B cell (primary cell): ENCODE data around the gene GPR183.
"Not testable (repeated sequence)": the region's sequence is repeated elsewhere in the genome, so short reads cannot be mapped to it uniquely, and the experiment has no call there.

ENCODE experiments used
- EZH2 ChIP-seq: IDR thresholded peaks from 2 replicates; pipeline ENCODE4 v1.6.1; 2012; ENCODE audit warnings: borderline replicate concordance, low read depth, mild to moderate bottlenecking, moderate library complexity, low read length; ENCODE audit not compliant: insufficient read depth, poor library complexity, severe bottlenecking
- TF ChIP-seq, protein P1 (sequence below): fragments of 200-600 bp; IDR thresholded peaks from one replicate; pipeline ENCODE4 v1.8.0; 2022; ENCODE audit warnings: antibody characterized with exemption, mild to moderate bottlenecking

- TF ChIP-seq, protein P1, sequence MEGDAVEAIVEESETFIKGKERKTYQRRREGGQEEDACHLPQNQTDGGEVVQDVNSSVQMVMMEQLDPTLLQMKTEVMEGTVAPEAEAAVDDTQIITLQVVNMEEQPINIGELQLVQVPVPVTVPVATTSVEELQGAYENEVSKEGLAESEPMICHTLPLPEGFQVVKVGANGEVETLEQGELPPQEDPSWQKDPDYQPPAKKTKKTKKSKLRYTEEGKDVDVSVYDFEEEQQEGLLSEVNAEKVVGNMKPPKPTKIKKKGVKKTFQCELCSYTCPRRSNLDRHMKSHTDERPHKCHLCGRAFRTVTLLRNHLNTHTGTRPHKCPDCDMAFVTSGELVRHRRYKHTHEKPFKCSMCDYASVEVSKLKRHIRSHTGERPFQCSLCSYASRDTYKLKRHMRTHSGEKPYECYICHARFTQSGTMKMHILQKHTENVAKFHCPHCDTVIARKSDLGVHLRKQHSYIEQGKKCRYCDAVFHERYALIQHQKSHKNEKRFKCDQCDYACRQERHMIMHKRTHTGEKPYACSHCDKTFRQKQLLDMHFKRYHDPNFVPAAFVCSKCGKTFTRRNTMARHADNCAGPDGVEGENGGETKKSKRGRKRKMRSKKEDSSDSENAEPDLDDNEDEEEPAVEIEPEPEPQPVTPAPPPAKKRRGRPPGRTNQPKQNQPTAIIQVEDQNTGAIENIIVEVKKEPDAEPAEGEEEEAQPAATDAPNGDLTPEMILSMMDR: not testable (repeated sequence)
- TF ChIP-seq EZH2: not testable (repeated sequence)
These were observed 57.6 kb downstream of the GPR183 start for GRCh38 chr13:99249606-99250005.
